Mucosa of rectum (tissue), 2 donors: Measurements from ENCODE around the gene ZNF629.
A peak's percentile ranks its signal among the peaks of the same experiment; 100 is the strongest.

Source experiments
- H3K27ac ChIP-seq, 2 donors: one replicate each; pipeline ENCODE4 v1.7.0; 2013; ENCODE audit warnings: inconsistent platforms in 2 of 2, low read depth in 2 of 2, low read length in 2 of 2
- H3K27me3 ChIP-seq, 2 donors: one replicate each; pipeline ENCODE4 v1.7.0; 2013; ENCODE audit warnings: low read length in 2 of 2; ENCODE audit not compliant: control insufficient read depth in 2 of 2, insufficient read depth in 2 of 2
- H3K36me3 ChIP-seq, 2 donors: one replicate each; pipeline ENCODE4 v1.7.0; 2013; ENCODE audit warnings: low read length in 2 of 2; ENCODE audit not compliant: control insufficient read depth in 2 of 2, insufficient read depth in 2 of 2
- H3K4me1 ChIP-seq, 2 donors: one replicate each; pipeline ENCODE4 v1.7.0; 2013; ENCODE audit warnings: low read length in 2 of 2, mild to moderate bottlenecking in 1 of 2; ENCODE audit not compliant: control insufficient read depth in 2 of 2, insufficient read depth in 2 of 2
- H3K4me3 ChIP-seq, 2 donors: one replicate each; pipeline ENCODE4 v1.7.0; 2013; ENCODE audit warnings: low read length in 2 of 2
- H3K9ac ChIP-seq, 2 donors: one replicate each; pipeline ENCODE4 v1.7.0; 2013; ENCODE audit warnings: low read length in 2 of 2, low read depth in 1 of 2, mild to moderate bottlenecking in 1 of 2
- H3K9me3 ChIP-seq, 2 donors: one replicate each; pipeline ENCODE4 v1.7.0; 2013; ENCODE audit warnings: low read length in 2 of 2; ENCODE audit not compliant: control insufficient read depth in 2 of 2
- donor health status: healthy.
- donor health status: Normal muscosa, but diverticular disease.

The ZNF629 gene

DNA sequence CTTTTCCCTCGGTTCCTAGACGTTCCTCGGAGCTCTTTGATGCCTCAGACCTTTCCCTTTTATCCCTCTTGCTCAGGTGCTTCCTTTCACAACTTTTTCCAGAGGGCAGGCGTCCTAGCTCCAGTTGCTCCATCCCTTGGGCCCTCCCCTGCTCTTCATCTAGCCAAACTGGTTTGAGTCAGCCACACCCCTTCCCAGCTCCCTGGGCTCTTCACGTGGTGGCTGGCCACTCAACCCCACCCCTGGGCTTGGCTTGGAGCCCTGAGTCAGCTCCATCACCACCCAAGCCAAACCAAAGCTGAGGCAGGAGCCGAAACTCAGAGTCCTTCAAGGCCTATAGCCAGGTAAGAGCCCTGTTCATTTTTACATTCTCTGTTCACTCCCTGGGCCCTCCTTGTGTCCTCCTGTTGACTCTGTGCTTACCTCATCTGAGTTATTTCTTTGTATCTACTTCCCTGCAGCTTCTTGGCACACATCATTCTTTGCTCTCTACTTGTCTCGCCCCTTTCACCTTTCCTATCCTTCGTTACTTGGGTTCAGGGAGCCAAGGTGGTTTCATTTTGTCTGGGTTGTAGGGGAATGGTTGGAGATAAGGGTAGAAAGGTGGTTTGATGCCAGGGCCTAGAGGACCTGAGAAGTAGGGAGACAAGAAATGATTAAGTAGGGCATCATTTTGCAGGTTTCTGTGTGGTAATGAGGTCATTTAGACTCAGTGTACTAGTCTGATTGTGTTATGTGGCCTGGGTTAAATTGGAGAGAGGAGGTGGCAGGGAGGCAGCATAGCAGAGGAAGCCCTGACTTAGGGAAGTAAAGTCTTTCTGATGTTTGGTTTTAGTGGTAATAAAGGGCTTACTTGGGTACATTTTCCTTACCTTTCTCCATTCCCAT is 46.4 kb downstream of the ZNF629 start:
- Histone ChIP-seq H3K4me1 (peaks cover 15 to 34% of the 10 kb centered on the region in 2 donors), H3K9ac (peak overlapping the region; percentile 14 to 22), H3K9me3 (no peaks in the 10 kb centered on the region), H3K27me3 (no peaks in the 10 kb centered on the region), H3K27ac (peak overlapping the region; percentile 77 to 84), H3K4me3 (peak overlapping the region in 1 of 2 donors; percentile 16), H3K36me3 (peaks cover 46 to 48% of the 10 kb centered on the region in 2 donors)

DNA sequence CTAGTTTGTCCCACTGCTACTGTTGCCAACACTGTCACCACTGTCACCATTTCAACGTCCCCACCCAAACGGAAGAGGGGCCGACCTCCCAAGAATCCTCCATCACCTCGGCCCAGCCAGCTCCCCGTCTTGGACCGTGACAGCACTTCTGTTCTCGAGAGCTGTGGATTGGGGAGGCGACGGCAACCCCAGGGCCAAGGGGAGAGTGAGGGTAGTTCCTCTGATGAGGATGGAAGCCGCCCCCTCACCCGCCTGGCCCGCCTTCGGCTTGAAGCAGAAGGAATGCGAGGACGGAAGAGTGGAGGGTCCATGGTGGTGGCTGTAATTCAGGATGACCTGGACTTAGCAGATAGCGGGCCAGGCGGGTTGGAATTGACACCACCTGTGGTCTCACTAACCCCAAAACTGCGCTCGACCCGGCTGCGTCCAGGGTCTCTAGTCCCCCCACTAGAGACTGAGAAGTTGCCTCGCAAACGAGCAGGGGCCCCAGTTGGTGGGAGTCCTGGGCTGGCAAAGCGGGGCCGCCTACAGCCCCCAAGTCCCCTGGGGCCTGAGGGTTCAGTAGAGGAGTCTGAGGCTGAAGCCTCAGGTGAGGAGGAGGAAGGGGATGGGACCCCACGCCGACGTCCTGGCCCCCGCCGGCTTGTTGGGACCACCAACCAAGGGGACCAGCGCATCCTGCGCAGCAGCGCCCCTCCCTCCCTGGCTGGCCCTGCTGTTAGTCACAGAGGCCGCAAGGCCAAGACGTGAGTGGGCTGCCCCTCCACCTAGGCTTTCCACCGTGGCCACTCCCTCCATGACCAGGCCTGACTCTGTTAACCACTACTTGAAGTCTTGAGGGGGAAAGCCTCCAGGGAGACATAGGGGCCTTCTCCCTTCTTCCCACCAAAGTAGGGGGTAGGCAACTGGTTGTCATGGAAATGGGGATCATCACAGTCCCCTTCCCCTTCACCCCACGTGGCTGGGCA is 47.7 kb downstream of the ZNF629 start:
- H3K9ac ChIP-seq: peak overlapping the region in 1 of 2 donors; percentile 22
- peaks cover 47 to 53% of the 10 kb centered on the region in 2 donors for H3K36me3 ChIP-seq
- H3K27ac ChIP-seq: peak overlapping the region; percentile 77 to 84
- no peaks in the 10 kb centered on the region for H3K9me3 ChIP-seq
- H3K4me3 ChIP-seq: no peak overlapping the region
- H3K4me1 ChIP-seq: peaks cover 12 to 29% of the 10 kb centered on the region in 2 donors
- H3K27me3 ChIP-seq: no peaks in the 10 kb centered on the region

DNA sequence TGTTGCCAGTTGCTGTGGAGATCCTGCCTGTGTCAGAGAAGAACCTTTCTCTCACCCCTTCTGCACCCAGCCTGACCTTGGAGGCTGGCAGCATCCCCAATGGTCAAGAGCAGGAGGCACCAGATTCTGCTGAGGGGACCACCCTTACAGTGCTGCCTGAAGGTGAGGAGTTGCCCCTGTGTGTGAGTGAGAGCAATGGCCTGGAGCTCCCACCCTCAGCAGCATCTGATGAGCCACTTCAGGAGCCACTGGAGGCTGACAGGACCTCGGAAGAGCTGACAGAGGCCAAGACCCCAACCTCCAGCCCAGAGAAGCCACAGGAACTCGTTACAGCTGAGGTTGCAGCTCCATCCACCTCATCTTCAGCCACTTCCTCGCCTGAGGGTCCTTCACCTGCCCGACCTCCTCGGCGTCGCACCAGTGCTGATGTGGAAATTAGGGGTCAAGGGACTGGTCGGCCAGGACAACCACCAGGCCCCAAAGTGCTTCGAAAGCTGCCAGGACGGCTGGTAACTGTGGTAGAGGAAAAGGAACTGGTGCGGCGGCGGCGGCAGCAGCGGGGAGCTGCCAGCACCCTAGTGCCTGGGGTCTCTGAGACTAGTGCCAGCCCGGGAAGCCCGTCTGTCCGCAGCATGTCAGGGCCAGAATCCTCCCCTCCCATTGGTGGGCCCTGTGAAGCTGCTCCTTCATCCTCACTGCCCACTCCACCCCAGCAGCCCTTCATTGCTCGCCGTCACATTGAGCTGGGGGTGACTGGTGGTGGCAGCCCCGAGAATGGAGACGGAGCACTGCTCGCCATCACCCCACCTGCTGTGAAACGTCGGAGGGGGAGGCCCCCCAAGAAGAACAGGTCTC is 49.0 kb downstream of the ZNF629 start:
- H3K27me3 ChIP-seq: no peaks in the 10 kb centered on the region
- peaks cover 12 to 29% of the 10 kb centered on the region in 2 donors for H3K4me1 ChIP-seq
- H3K9ac ChIP-seq: no peak overlapping the region
- no peaks in the 10 kb centered on the region for H3K9me3 ChIP-seq
- H3K36me3 ChIP-seq: peaks cover 58 to 60% of the 10 kb centered on the region in 2 donors
- H3K4me3 ChIP-seq: no peak overlapping the region
- no peak overlapping the region for H3K27ac ChIP-seq

DNA sequence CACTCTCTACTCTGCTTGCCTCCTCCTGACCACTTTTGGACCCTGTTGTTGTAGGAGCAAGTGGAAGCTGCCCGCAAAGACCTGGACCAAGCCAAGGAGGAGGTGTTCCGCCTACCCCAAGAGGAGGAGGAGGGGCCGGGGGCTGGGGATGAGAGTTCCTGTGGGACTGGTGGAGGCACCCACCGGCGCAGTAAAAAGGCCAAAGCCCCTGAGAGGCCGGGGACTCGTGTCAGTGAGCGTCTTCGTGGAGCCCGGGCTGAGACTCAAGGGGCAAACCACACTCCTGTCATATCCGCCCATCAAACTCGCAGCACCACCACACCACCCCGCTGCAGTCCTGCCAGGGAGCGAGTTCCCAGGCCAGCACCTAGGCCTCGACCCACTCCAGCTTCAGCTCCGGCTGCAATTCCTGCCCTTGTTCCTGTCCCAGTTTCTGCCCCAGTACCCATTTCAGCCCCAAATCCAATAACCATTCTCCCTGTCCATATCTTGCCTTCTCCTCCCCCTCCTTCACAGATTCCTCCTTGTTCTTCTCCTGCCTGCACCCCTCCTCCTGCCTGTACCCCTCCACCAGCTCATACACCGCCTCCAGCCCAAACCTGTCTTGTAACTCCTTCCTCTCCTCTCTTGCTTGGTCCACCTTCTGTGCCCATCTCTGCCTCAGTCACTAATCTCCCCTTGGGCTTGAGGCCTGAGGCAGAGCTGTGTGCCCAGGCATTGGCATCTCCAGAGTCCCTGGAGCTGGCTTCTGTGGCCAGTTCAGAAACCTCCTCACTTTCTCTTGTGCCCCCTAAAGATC is 49.8 kb downstream of the ZNF629 start:
- Histone ChIP-seq H3K36me3 (peaks cover 61 to 64% of the 10 kb centered on the region in 2 donors), H3K9me3 (no peaks in the 10 kb centered on the region), H3K4me3 (no peak overlapping the region), H3K4me1 (peaks cover 12 to 27% of the 10 kb centered on the region in 2 donors), H3K27me3 (no peaks in the 10 kb centered on the region), H3K27ac (no peak overlapping the region), H3K9ac (no peak overlapping the region)

DNA sequence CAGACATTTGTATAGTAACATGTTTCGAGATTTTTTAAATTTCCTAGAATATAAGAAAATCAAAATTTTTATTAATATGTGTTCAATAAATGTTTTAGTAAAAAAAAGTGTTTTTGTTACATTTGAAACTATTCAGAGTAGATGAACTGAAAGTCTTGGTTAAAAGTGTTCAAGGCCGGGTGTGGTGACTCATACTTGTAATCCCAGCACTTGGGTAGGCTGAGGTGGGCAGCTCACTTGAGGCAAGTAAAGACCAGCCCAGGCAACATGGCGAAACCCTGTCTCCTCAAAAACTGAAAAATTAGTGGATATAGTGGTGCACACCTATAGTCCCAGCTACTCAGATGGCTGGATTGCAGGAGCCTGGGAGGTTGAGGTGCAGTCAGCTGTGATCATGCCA is 55.6 kb downstream of the ZNF629 start:
- H3K27me3 ChIP-seq: no peaks in the 10 kb centered on the region
- H3K4me3 ChIP-seq: no peak overlapping the region
- H3K27ac ChIP-seq: no peak overlapping the region
- H3K4me1 ChIP-seq: peaks cover 6 to 7% of the 10 kb centered on the region in 2 donors
- H3K36me3 ChIP-seq: peaks cover 49 to 58% of the 10 kb centered on the region in 2 donors
- H3K9ac ChIP-seq: no peak overlapping the region
- no peaks in the 10 kb centered on the region for H3K9me3 ChIP-seq

DNA sequence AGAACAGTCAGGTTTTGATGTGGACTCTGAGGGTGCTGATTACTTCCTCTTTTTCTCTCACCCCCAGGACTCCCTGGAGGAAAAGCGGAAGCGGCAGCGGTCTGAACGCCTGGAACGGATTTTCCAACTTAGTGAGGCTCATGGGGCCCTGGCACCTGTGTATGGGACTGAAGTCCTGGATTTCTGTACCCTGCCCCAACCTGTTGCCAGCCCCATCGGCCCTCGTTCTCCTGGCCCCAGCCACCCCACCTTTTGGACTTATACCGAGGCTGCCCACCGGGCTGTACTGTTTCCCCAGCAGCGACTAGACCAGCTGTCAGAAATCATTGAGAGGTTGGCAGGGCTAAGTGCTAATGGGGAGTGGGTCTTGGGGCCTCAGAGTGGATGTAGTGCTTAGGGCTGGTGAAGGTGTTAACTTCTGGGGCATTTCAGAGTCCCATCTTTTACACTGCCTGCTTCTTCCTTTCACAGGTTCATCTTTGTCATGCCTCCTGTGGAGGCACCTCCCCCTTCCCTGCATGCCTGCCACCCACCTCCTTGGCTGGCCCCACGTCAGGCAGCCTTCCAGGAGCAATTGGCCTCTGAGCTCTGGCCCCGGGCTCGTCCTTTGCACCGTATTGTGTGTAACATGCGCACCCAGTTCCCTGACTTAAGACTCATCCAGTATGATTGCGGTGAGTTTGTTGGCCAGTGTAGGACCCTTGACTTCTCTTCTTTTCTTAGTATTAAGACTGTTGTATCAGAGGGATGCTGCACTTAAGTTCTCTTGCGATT is 57.9 kb downstream of the ZNF629 start:
- H3K27ac ChIP-seq: peak overlapping the region; percentile 8 to 16
- peaks cover 50 to 56% of the 10 kb centered on the region in 2 donors for H3K36me3 ChIP-seq
- no peaks in the 10 kb centered on the region for H3K27me3 ChIP-seq
- H3K4me1 ChIP-seq: peaks cover 25 to 27% of the 10 kb centered on the region in 2 donors
- H3K4me3 ChIP-seq: no peak overlapping the region
- no peaks in the 10 kb centered on the region for H3K9me3 ChIP-seq
- H3K9ac ChIP-seq: peak overlapping the region in 1 of 2 donors; percentile 32
